Breast epithelium (tissue), 4 donors: ENCODE data around the gene SPIRE2. TPM values are rescaled to one million over a fixed set of nuclear protein-coding genes. Genes with fewer than 3 reads are reported as not detected.

Experiments used
- DNase-seq, 2 donors: peaks; one replicate each; pipeline ENCODE4 v3.0.0-alpha.2; 2019; ENCODE audit warnings: low spot score in 2 of 2
- H3K27ac ChIP-seq, 2 donors: fragments of 200-600 bp; sonication (generic) in 1 of 2; one replicate each; pipeline ENCODE4 v1.5.1; 2016 to 2019; ENCODE audit warnings: mild to moderate bottlenecking in 1 of 2
- H3K27me3 ChIP-seq, 2 donors: fragments of 200-600 bp; sonication (generic) in 1 of 2; one replicate each; pipeline versions ENCODE4 v1.5.1 to v1.6.0; 2017 to 2019; ENCODE audit warnings: control low read depth in 1 of 2, mild to moderate bottlenecking in 1 of 2
- H3K36me3 ChIP-seq: fragments of 200-600 bp; one replicate; pipeline ENCODE4 v1.5.1; 2019
- H3K4me1 ChIP-seq, 2 donors: fragments of 200-600 bp; sonication (generic); one replicate each; pipeline ENCODE4 v1.5.1; 2016 to 2019; ENCODE audit warnings: control low read depth in 1 of 2
- H3K4me3 ChIP-seq, 3 donors: fragments of 200-600 bp; sonication (generic); 1 replicate in 2 of 3; 2 replicates in 1 of 3; pipeline ENCODE4 v1.5.1; 2016 to 2019; ENCODE audit warnings: mild to moderate bottlenecking in 3 of 3, moderate library complexity in 2 of 3
- H3K9me3 ChIP-seq, 2 donors: fragments of 200-600 bp; sonication (generic) in 1 of 2; one replicate each; pipeline ENCODE4 v1.5.1; 2016 to 2019; ENCODE audit warnings: control low read depth in 1 of 2
- CTCF ChIP-seq, 3 donors: fragments of 450-650 bp; IDR thresholded peaks; one replicate each; pipeline ENCODE4 v1.5.1; 2016 to 2017; ENCODE audit warnings: antibody characterized with exemption in 3 of 3, mild to moderate bottlenecking in 3 of 3, moderate library complexity in 3 of 3
- POLR2A ChIP-seq: fragments of 450-650 bp; IDR thresholded peaks from one replicate; pipeline ENCODE4 v1.6.1; 2016; ENCODE audit warnings: antibody characterized with exemption, mild to moderate bottlenecking, moderate library complexity
- POLR2AphosphoS5 ChIP-seq, 3 donors: sonication (generic); formaldehyde crosslinking; IDR thresholded peaks; one replicate each; pipeline ENCODE4 v1.6.1; 2017; ENCODE audit warnings: antibody characterized with exemption in 3 of 3
- intact Hi-C: fragments of 100-400 bp; cut with DNase I; formaldehyde crosslinking; loops from one replicate; pipeline ENCODE4 v1.15.1; 2023; ENCODE audit warnings: low total_unique reads
- total RNA-seq, 3 donors: library from RNA; depleted of rRNA; stranded (reverse); fragments of >200 nt; gene quantifications; one replicate each; pipeline ENCODE4 v1.1.0, GENCODE V29; 2016

SPIRE2 gene
- total RNA-seq, 3 donors from 2014 or later = 1.3 to 11.1 (median 7.8) TPM

GRCh38 chr16:89844739-89845339 lies 16.6 kb downstream of the SPIRE2 start:
- no peak for DNase-seq
- intact Hi-C loops = no loop called here

DNA sequence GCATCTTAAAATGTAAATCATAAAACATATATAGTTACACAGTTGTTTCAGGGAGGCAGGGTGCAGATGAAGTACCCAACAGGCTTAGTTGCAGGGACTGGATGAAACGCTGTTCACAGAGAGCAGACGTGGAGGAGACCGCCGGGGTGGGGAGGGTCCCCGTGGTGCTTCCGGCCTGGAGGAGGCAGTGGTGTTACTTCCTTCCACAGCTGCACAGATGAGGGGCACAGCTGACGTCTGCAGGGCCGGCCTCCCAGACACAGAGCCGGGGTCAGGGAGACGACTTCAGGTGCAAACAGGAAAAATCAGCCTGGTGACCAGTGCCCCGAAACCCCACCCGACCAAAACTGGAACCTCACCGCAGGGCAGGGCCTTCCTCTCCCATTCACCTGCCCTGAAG lies 17.1 kb downstream of the SPIRE2 start:
- Histone ChIP-seq H3K4me1 (peaks cover 0 to 7% of the 10 kb centered on the region in 2 donors), H3K27me3 (no peaks in the 10 kb centered on the region), H3K27ac (no peak overlapping the region), H3K9me3 (no peaks in the 10 kb centered on the region), H3K4me3 (no peak overlapping the region), H3K36me3 (no peaks in the 10 kb centered on the region)
- intact Hi-C loops = no loop called here
- TF ChIP-seq CTCF (IDR thresholded peaks at IDR 0.05) (no peak), POLR2AphosphoS5 (IDR thresholded peaks at IDR 0.05) (no peak), POLR2A (no peak)
- DNase-seq = no peak

More at GRCh38 chr16:89844739-89845339, 16.6 kb downstream of the SPIRE2 start:
- Histone ChIP-seq H3K4me1 (peaks cover 0 to 7% of the 10 kb centered on the region in 2 donors), H3K9me3 (no peaks in the 10 kb centered on the region), H3K4me3 (no peak overlapping the region), H3K27me3 (no peaks in the 10 kb centered on the region), H3K27ac (no peak overlapping the region), H3K36me3 (no peaks in the 10 kb centered on the region)
- no peak for TF ChIP-seq POLR2A
- no peak for TF ChIP-seq CTCF (IDR thresholded peaks at IDR 0.05)

DNA sequence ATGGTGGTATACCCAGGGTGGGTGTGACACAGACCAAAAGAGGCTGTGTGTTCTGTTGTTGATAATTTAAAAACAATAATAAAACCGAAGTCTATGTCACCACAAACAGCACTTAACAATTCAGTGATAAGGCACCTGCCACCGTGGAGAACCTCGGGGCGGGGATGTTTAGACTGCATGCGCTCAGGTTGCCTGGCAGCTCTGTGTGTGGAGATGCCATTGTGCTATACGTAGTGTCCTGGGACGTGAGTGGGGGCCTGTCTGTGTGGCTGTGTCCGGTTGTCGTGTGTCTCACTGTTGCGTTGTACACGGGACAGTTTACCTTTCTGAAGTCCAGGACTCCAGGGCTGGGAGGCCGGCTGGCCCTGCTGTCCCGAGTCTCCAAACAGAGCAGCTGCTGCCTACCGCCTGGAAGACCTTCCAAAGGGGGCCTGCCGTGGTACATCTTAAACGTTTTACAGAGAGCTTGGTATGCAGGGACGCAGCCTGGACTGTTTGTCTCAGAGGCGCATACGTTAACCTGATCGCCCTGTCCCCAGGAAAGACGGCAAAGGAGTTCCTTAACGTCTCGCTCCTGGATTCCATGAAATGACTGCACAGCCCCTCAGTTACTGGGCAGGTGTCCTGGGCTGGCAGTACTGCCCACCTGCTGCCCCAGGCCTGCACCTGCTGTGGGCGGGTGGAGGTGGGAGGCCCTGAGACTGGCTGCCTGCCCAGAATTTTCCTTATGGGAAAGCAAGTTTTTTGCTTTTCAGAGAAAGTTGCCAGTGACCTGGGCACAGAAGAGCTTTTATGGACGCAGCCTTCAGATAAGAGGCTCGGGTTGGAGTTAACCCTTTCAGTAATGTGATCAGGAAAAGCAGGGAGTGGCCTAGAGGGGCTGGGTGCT lies 19.0 kb downstream of the SPIRE2 start:
- no peak overlapping the region for H3K27ac ChIP-seq
- TF ChIP-seq POLR2A (no peak), POLR2AphosphoS5 (IDR thresholded peaks at IDR 0.05) (no peak), CTCF (IDR thresholded peaks at IDR 0.05) (no peak)
- DNase-seq = no peak
- H3K4me3 ChIP-seq = no peak overlapping the region
- no peaks in the 10 kb centered on the region for H3K9me3 ChIP-seq
- intact Hi-C loops = no loop called here
- H3K4me1 ChIP-seq = peaks cover 0 to 7% of the 10 kb centered on the region in 2 donors
- no peaks in the 10 kb centered on the region for H3K27me3 ChIP-seq
- H3K36me3 ChIP-seq = no peaks in the 10 kb centered on the region

DNA sequence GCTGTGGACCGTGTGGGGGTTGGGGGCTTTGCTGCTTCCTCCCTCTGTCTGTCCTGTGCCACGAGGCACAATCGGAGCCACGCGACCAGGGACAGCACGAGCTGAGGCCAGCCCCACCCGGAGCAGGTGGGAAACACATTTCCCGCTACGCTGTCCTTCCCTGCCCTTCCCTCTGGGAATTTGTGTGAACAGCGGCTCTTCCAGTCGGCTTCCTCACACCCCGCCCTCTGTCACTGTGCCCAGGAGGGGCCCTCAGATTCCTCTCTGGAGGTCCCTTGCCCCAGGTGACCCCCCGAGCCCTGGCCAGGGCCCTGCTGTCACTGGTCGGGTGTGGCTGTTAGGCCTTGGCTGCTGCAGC lies 19.6 kb downstream of the SPIRE2 start:
- Histone ChIP-seq H3K27me3 (no peaks in the 10 kb centered on the region), H3K4me1 (peaks cover 0 to 3% of the 10 kb centered on the region in 2 donors), H3K36me3 (no peaks in the 10 kb centered on the region), H3K9me3 (no peaks in the 10 kb centered on the region), H3K27ac (no peak overlapping the region), H3K4me3 (no peak overlapping the region)
- intact Hi-C loops = no loop called here
- TF ChIP-seq CTCF (IDR thresholded peaks at IDR 0.05) (no peak), POLR2A (no peak), POLR2AphosphoS5 (IDR thresholded peaks at IDR 0.05) (no peak)
- DNase-seq = no peak

- no peaks in the 10 kb centered on the region for H3K4me1 ChIP-seq
- no peak for DNase-seq
- no peak overlapping the region for H3K4me3 ChIP-seq
- no peak for TF ChIP-seq POLR2A
- no peak for TF ChIP-seq CTCF (IDR thresholded peaks at IDR 0.05)
- TF ChIP-seq POLR2AphosphoS5 (IDR thresholded peaks at IDR 0.05) = no peak
- H3K27ac ChIP-seq = no peak overlapping the region
- no peaks in the 10 kb centered on the region for H3K9me3 ChIP-seq
- no peaks in the 10 kb centered on the region for H3K27me3 ChIP-seq
- intact Hi-C loops = no loop called here
- no peaks in the 10 kb centered on the region for H3K36me3 ChIP-seq
These were observed 20.7 kb downstream of the SPIRE2 start for GRCh38 chr16:89848974-89849373.
